DMS 273 (cell line): ENCODE data around the gene KIRREL3.

Experiments
- DNase-seq: peaks from one replicate; lab custom pipeline; 2025; ENCODE audit not compliant: unreplicated experiment; lab: John Stamatoyannopoulos, UW

KIRREL3 gene

GRCh38 chr11:126744699-126745098 is 255.9 kb downstream of the KIRREL3 start:
- no peak for DNase-seq

GRCh38 chr11:126743628-126744027 is 256.9 kb downstream of the KIRREL3 start:
- DNase-seq: no peak

GRCh38 chr11:126742582-126742981 is 258.0 kb downstream of the KIRREL3 start:
- DNase-seq: no peak

- no peak for DNase-seq
Observed at GRCh38 chr11:126740846-126741245, 259.7 kb downstream of the KIRREL3 start.

- no peak for DNase-seq
Observed at GRCh38 chr11:126739499-126740145, 260.9 kb downstream of the KIRREL3 start.

GRCh38 chr11:126738295-126739031 is 262.1 kb downstream of the KIRREL3 start:
- no peak for DNase-seq

GRCh38 chr11:126736682-126737572 is 263.6 kb downstream of the KIRREL3 start:
- no peak for DNase-seq

- DNase-seq: no peak
Observed at GRCh38 chr11:126734752-126735151, 265.8 kb downstream of the KIRREL3 start.

- peak; percentile 18 for DNase-seq
Observed at GRCh38 chr11:126733685-126734084, 266.9 kb downstream of the KIRREL3 start.

GRCh38 chr11:126732981-126733380 is 267.6 kb downstream of the KIRREL3 start:
- no peak for DNase-seq

- no peak for DNase-seq
Observed at GRCh38 chr11:126731576-126732142, 268.9 kb downstream of the KIRREL3 start.

GRCh38 chr11:126727381-126727780 is 273.2 kb downstream of the KIRREL3 start:
- no peak for DNase-seq

GRCh38 chr11:126725521-126725920 is 275.0 kb downstream of the KIRREL3 start:
- no peak for DNase-seq

- no peak for DNase-seq
Observed at GRCh38 chr11:126725043-126725442, 275.5 kb downstream of the KIRREL3 start.

GRCh38 chr11:126723665-126724045 is 276.9 kb downstream of the KIRREL3 start:
- no peak for DNase-seq

GRCh38 chr11:126722956-126723664 is 277.5 kb downstream of the KIRREL3 start:
- no peak for DNase-seq

GRCh38 chr11:126722006-126722736 is 278.4 kb downstream of the KIRREL3 start:
- DNase-seq: no peak

GRCh38 chr11:126720539-126721235 is 279.9 kb downstream of the KIRREL3 start:
- peak; percentile 32 for DNase-seq

- no peak for DNase-seq
Observed at GRCh38 chr11:126719740-126720139, 280.8 kb downstream of the KIRREL3 start.
